Measurements from ENCODE around the gene NOG.

The NOG gene

GRCh38 chr17:56639517-56639916 is 46.0 kb downstream of the NOG start:
- DNase-seq = no peak

DNA sequence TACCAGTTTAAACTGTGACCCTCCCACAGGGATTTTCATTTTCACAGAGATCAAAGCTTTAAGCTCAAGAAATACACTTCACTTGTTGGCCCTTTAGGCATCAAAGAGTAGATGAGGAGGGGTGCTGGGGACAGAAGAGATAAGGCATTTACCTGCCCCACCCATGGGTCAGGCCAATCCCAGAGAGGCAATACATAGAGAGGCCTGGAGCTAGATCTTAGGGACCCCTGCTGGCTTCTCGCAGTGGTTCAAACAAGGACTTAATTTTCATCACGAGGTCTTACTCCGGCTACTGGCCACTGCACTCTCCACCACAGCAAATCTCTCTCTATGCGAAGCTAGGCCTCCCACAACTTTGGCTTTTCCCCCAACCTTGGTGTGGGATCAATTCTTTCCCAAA is 46.6 kb downstream of the NOG start:
- DNase-seq = no peak

GRCh38 chr17:56641373-56641772 is 47.9 kb downstream of the NOG start:
- DNase-seq = no peak

- DNase-seq = no peak
Observed at GRCh38 chr17:56641894-56642293, 48.4 kb downstream of the NOG start.

DNA sequence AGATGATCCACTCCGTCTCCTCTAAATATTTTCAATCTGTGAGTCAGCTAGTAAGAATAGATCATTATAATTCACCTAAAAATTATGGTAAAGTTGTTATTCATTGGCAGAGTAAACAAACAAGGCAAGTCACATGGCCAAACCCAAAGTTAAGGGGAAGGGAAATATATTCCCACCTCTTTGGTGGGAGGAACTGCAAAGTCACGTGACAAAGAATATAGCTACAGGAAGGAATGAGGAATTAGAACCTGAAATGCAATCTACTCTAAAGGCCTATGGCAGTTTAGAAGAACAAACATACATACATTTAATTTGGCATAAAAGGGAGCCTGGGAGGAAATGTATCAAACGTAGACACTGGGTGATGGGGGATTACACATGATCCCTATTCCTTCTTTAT is 48.9 kb downstream of the NOG start:
- no peak for DNase-seq

Data from activated CD4-positive, alpha-beta T cell treated with anti-CD3 and anti-CD28 coated beads, Interleukin-2, amount 50 U/mL, for 48 hours (primary cell).